HG03175 (cell line): ENCODE results near the gene CPNE8.

Experiments used
- ATAC-seq: cut with Tn5 transposase; IDR thresholded peaks from one replicate; pipeline ENCODE4 v1.9.1; 2021; ENCODE audit warnings: mild to moderate bottlenecking, moderate library complexity; ENCODE audit not compliant: unreplicated experiment

CPNE8 gene

DNA sequence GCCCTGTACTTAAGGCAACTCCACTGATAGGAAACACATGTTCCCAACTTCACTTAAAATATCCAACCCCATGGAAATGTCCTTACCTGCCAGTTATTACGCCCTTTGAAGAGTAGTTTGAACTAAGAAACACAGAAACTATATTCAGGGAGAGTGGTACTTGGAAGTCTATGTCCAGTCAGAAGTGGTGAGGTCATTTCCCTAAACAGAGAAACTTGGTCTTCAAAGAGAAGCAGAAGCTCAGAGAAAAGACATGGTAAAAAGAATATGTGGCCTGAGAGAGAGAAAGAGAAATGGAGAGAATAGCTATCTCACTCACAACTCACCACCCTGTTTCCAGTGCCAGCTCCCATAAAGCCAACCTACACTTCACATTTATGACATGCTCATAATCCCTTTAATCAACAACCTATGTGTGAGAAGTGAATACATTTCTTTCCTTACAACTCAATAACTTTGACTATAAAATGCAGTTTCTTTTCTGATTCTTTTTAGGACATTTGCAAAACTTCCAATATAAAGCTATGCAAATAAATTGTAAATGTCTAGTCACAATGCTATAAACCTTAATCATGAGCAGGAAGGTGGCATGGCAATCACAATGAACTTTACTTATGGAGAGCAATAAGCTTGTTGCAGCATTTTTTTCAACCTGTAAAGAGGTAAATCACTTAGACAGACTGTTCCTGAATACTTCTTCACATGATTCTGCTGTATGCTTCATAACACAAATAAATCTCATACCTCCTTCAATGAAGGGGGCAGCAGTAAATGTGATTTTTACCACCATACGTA, 67.1 kb downstream of the CPNE8 start:
- no peak for ATAC-seq

DNA sequence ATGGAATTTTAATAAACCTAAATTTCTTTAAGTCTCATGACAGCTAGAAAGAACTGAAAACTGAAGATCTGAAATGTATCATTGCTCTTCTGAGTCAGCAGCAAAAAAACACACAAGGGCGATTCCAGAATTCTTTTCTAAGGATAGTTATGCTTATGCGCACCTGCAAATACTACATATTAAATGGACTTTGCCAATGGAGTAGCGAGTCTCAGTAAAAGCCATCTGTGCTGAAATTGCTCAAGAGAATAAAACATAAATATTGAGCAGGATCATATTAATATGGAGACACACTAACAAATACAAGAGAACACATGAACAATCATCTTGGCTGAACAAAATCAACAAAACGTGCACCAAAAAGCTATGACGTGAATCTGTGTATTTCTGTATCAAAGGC, 73.7 kb downstream of the CPNE8 start:
- no peak for ATAC-seq

- no peak for ATAC-seq
These were observed 80.4 kb downstream of the CPNE8 start for GRCh38 chr12:38825006-38825405.

DNA sequence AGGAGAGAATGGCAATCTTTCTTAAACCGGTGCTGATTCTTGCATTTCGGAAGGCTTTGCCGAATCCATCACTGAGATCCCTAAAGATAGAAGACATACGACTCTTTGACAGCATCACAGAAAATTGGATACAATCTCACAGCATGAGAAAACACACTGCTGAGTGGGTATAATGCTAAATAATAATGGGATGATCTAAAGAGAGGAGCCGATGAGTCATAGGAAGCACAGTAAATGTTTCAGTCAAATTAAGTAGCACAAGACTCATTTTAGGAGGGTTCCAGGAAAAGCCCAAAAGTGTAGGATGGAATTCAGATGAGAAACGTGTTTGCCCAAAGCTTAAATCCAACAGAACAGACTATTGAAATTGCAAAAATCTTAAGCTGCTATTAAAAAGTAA, 81.7 kb downstream of the CPNE8 start:
- ATAC-seq, result no peak

- ATAC-seq, result no peak
These were observed 82.1 kb downstream of the CPNE8 start for GRCh38 chr12:38823314-38823713.

DNA sequence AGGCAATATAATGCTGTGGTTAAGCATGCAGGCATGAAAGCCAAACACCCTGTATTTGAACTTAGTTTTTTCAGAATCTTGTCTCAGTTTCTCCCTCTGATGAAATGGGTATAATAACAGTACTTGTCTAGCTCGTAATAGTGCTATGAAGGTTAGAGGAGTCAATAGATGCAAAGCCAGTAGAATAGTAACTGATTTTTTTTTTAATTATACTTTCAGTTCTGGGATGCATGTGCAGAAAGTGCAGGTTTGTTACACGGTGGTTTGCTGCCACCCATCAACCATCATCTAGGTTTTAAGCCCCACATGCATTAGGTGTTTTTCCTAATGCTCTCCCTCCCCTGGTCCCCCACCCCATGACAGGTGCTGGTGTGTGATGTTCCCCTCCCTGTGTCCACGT, 87.4 kb downstream of the CPNE8 start:
- ATAC-seq, result no peak

DNA sequence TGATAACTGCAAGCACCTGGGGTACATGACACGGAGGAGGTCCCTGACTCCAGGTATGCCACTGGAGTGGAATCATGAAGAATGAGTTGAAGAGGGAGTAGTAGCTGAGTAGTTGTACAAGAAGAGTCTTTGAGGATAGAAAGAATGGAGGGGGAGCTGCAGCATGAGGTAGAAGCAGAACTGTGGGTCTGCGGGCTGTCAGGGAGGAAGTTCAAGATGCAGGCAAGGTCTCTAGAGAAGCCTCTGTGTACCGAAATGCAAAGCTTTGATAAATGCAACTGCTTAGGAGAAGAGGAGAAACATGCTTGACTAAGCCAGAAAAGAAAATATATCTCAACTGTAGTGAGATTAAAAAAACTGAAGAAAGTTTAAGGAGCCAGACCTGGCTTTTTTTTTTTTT, 91.5 kb downstream of the CPNE8 start:
- ATAC-seq, result no peak

GRCh38 chr12:38811814-38812356, 93.5 kb downstream of the CPNE8 start:
- no peak for ATAC-seq

- ATAC-seq, result no peak
These were observed 95.6 kb downstream of the CPNE8 start for GRCh38 chr12:38809832-38810231.

DNA sequence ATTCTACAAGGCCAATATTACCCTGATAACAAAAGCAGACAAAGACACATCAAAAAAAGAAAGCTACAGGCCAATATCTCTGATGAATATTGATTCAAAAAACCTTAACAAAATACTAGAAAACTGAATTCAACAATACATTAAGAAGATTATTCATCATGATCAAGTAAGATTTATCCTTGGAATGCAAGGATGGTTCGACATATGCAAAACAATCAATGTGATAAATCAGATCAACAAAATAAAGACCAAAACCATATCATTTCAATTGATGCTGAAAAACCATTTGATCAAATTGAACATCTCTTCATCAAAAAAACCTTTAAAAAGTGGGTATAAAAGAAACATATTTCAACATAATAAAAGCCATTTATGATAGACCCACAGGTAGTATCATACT, 117.3 kb downstream of the CPNE8 start:
- no peak for ATAC-seq

DNA sequence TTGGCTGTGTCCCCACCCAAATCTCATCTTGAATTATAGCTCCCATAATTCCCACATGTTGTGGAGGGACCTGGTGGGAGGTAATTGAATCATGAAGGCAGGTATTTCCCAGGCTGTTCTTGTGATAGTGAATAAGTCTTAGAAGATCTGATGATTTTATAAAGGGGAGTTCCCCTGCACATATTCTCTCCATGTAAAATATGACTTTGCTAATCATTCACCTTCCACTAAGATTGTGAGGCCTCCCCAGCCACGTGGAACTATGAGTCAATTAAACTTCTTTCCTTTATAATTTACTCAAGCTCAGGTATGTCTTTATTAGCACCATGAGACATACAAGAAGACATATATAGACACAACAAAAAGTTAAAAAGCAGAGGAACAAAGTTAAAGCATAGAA, 120.0 kb downstream of the CPNE8 start:
- ATAC-seq, result no peak

- ATAC-seq, result no peak
These were observed 122.1 kb downstream of the CPNE8 start for GRCh38 chr12:38783304-38783703.

- no peak for ATAC-seq
These were observed 123.0 kb downstream of the CPNE8 start for GRCh38 chr12:38782359-38782758.

- no peak for ATAC-seq
These were observed 128.7 kb downstream of the CPNE8 start for GRCh38 chr12:38776647-38777046.

GRCh38 chr12:38775457-38775856, 129.9 kb downstream of the CPNE8 start:
- ATAC-seq, result peak; percentile 91

DNA sequence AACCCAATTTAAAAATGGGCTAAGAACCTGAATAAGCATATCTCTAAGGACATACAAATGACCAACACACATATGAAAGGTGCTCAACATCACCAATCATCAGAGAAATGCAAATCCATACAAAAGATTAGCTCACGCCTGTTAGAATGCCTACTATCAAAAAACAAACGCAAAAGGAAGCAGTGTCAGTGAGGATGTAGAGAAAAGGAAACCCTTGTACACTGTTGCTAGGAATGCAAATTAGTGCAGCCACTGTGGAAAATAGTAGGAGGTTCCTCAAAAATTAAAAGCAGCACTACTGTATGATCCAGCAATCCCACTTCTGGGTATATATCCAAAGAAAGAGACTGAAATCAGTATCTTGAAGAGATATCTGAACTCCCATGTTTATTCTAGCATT, 133.0 kb downstream of the CPNE8 start:
- no peak for ATAC-seq

DNA sequence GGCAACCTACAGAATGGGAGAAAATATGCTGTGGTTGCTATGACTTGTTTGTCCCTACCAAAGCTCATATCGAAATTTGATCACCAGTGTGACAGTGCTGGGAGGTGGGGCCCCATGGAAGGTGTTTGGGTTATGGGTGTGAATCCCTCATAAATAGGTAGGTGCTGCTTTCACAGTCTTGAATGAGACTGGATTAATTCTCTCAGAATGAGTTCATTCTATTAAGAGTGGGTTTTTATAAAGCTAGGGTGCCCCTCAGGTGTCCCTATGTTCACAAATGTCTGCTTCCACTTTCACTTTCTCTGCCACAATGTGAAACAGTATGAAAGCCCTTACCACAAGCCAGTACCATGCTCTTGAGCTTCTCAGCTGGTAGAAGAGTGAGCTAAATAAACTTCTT, 133.5 kb downstream of the CPNE8 start:
- peak; percentile 76 for ATAC-seq

DNA sequence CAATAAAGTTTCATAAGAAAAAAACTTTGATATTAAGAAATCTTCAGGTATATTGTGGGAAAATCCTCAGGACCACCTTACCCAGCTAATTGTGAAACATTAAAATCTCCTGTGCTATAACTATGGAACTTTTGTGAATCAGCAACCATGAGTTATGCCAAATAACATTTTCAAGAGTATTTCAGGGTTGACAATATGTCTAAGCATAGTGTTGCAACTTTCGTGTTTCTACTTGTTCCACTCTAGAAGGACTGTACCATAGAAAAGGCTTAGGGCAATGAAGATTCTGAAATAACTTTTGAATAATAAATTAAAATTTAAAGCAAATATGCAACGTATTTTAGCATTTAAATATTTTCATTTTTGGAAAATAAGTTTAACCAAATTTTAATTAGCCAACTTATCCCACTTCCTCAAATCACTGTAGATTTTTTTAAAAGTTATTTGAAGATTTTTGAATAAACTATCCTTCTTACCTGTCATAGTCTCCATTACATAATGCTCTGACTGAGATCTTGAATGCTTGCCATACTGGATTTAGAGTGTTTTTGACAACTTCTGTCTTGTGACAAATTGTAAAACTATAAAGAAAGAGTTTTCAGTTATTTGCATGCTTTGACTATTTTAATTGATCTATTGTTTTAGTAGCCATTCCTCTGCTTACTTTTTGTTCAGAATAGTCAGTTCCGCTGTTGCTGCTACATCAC, 143.6 kb downstream of the CPNE8 start:
- ATAC-seq, result no peak

GRCh38 chr12:38761111-38761510, 144.3 kb downstream of the CPNE8 start:
- no peak for ATAC-seq

- ATAC-seq, result no peak
These were observed 145.8 kb downstream of the CPNE8 start for GRCh38 chr12:38759621-38760020.

GRCh38 chr12:38746744-38747143, 158.6 kb downstream of the CPNE8 start:
- ATAC-seq, result no peak

GRCh38 chr12:38745601-38746000, 159.8 kb downstream of the CPNE8 start:
- no peak for ATAC-seq
